K562 (cell line): ENCODE results near the gene CBY3. TPM values are rescaled to one million over a fixed set of nuclear protein-coding genes. Genes with fewer than 3 reads are reported as not detected.

Experiments
- ERF ChIP-seq: fragments of 450-650 bp; formaldehyde crosslinking; IDR thresholded peaks from 2 replicates; pipeline ENCODE4 v1.4.0; 2020; ENCODE audit warnings: mild to moderate bottlenecking, mixed read lengths
- GATAD2A ChIP-seq: fragments of 450-650 bp; IDR thresholded peaks from 2 replicates; pipeline ENCODE4 v1.6.1; 2017
- HDAC1 ChIP-seq, 2 experiments: fragments of 450-650 bp; IDR thresholded peaks; 2 replicates each; pipeline ENCODE4 v1.6.1; 2016 to 2017; ENCODE audit warnings: inconsistent platforms in 1 of 2, mild to moderate bottlenecking in 1 of 2, moderate library complexity in 1 of 2
- PHB ChIP-seq: fragments of 250-450 bp; sonication (Bioruptor Pico); IDR thresholded peaks from 2 replicates; pipeline ENCODE4 v1.5.0; 2021
- RBFOX2 ChIP-seq: fragments of 200-400 bp; formaldehyde crosslinking; IDR thresholded peaks from 2 replicates; pipeline ENCODE4 v1.6.1; 2017; ENCODE audit warnings: low read depth, mild to moderate bottlenecking, low read length, moderate library complexity
- TEAD1 ChIP-seq, 2 experiments: fragments of 450-650 bp in 1 of 2; sonication (generic) in 1 of 2; formaldehyde crosslinking; IDR thresholded peaks; 2 replicates each; pipeline versions ENCODE4 v1.4.0 to v1.8.0; 2020 to 2022; ENCODE audit warnings: mild to moderate bottlenecking in 2 of 2, missing genetic modification reagents in 1 of 2
- XRCC3 ChIP-seq: fragments of 450-650 bp; IDR thresholded peaks from 2 replicates; pipeline ENCODE4 v1.6.1; 2017; ENCODE audit warnings: mild to moderate bottlenecking, moderate library complexity
- ZKSCAN1 ChIP-seq: fragments of 150-350 bp; IDR thresholded peaks from 2 replicates; pipeline ENCODE4 v1.6.1; 2016; ENCODE audit warnings: low read depth, low read length
- ZNF24 ChIP-seq: fragments of 450-650 bp; IDR thresholded peaks from 2 replicates; pipeline ENCODE4 v1.6.1; 2016
- ZNF318 ChIP-seq, 2 experiments: fragments of 450-650 bp; IDR thresholded peaks; 2 replicates each; pipeline ENCODE4 v1.6.1; 2016; ENCODE audit warnings: mild to moderate bottlenecking in 2 of 2, borderline replicate concordance in 1 of 2, low read depth in 1 of 2, moderate library complexity in 1 of 2
- ZNF584 ChIP-seq: fragments of 200-800 bp; sonication (Bioruptor generic); IDR thresholded peaks from 2 replicates; pipeline ENCODE4 v1.6.1; 2016; ENCODE audit warnings: low read depth, mild to moderate bottlenecking, missing genetic modification characterization, missing compliant biosample characterization
- polyA plus RNA-seq, 8 experiments: library from polyadenylated mRNA; depleted of rRNA in 4 of 8; stranded (reverse) in 5 of 8; unstranded in 3 of 8; fragments of >200 nt; fragmentation: Nextera tagmentation in 2 of 8; fragmentation: Illumina TruSeq in 1 of 8; extraction: Ambion mirVana in 2 of 8; extraction: Trizol in 1 of 8; gene quantifications; 2 replicates each; pipeline versions ENCODE4 v1.2.1 to v1.2.3, GENCODE V29; 2011 to 2014; ENCODE audit warnings: inconsistent platforms in 1 of 8, missing spikeins in 1 of 8
- total RNA-seq, 7 experiments: library from RNA; depleted of rRNA in 6 of 7; stranded (reverse); fragments of >200 nt in 6 of 7; fragmentation: Illumina TruSeq in 2 of 7; extraction: Trizol in 2 of 7; gene quantifications; 2 replicates each; pipeline versions ENCODE4 v1.2.1 to v1.2.3, GENCODE V29; 2011 to 2021; ENCODE audit warnings: low replicate concordance in 1 of 7
- TF ChIP-seq, protein P1 (sequence below): fragments of 450-650 bp; formaldehyde crosslinking; IDR thresholded peaks from 2 replicates; pipeline ENCODE4 v1.4.0; 2022; ENCODE audit warnings: missing genetic modification characterization

The CBY3 gene
- total and polyA plus RNA-seq, 9 of the 15 experiments (the other 6 are each of a cell fraction or from before 2014, with no cell fraction given): not detected

DNA sequence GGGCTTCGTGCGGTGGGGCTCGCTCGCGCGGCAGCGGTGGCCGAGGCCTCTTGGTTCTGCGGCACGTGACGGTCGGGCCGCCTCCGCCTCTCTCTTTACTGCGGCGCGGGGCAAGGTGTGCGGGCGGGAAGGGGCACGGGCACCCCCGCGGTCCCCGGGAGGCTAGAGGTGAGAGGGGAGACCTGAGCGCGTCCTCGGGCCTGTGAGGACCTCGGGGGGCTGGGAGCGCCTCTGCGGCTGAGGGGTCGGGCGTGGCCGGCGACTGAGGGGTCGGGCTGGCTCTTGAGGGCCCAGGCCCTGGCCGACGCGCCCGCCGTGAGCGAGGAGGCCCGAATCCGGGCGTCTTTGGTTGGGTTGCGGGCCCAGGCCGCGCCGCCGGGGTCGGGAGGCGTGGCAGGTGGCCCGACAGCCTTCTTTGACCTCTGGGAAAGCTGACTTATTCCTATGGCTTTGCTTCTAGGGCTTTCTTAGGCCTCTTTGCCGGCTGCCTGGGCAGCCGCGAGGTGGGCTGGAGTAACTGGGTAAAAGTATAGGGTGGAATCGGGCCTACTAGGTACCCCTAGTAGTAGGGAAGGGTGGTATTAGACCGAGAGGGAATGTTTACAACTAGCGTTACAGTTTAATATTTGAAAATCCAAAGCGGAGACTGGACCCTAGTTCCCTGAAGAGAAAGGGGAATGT lies 18.2 kb upstream of the CBY3 start, which contains the start of gene CANX (continued):
- TF ChIP-seq ZNF318 (IDR thresholded peaks at IDR 0.05; ENCODE audit: borderline replicate concordance in 1 of 2, low read depth in 1 of 2): no peak
- TF ChIP-seq HDAC1 (IDR thresholded peaks at IDR 0.05): peak in 1 of 2 experiments; percentile 56; a peak in 2 of 4 replicates
- TF ChIP-seq ERF (CRISPR knock-in tag): peak; percentile 87; the same call in 1 of the 2 replicates
- TF ChIP-seq, protein P1, sequence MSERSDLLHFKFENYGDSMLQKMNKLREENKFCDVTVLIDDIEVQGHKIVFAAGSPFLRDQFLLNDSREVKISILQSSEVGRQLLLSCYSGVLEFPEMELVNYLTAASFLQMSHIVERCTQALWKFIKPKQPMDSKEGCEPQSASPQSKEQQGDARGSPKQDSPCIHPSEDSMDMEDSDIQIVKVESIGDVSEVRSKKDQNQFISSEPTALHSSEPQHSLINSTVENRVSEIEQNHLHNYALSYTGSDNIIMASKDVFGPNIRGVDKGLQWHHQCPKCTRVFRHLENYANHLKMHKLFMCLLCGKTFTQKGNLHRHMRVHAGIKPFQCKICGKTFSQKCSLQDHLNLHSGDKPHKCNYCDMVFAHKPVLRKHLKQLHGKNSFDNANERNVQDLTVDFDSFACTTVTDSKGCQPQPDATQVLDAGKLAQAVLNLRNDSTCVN (CRISPR knock-in tag): 0 out of 2 replicates have a peak, but pooled peaks have one; percentile 28
- no peak for TF ChIP-seq ZNF24
- no peak for TF ChIP-seq ZNF584 (CRISPR knock-in tag)
- TF ChIP-seq ZKSCAN1: 0 out of 2 replicates have a peak, but pooled peaks have one; percentile 10
- 0 out of 2 replicates have a peak, but pooled peaks have one; percentile 15 for TF ChIP-seq GATAD2A
- no peak for TF ChIP-seq PHB (CRISPR knock-in tag)
- TF ChIP-seq TEAD1 (CRISPR knock-in tag; IDR thresholded peaks at IDR 0.05): 0 out of 4 replicates have a peak, but pooled peaks have one; percentile 30 to 37
- no peak for TF ChIP-seq XRCC3
- peak; percentile 99 for TF ChIP-seq RBFOX2
